T-cell (primary cell): ENCODE data around the gene CACNA1I. TPM values are rescaled to one million over a fixed set of nuclear protein-coding genes. Genes with fewer than 3 reads are reported as not detected.

Experiments used
- ATAC-seq, 4 experiments: fragments of 200-7000 bp in 3 of 4; fragments of 150-1000 bp in 1 of 4; cut with Tn5 transposase; replicated peaks in 1 of 4; 1 replicate in 3 of 4; 2 replicates in 1 of 4; pipeline ENCODE4 v1.10.0; 2021; ENCODE audit warnings: moderate library complexity in 3 of 4, mild to moderate bottlenecking in 2 of 4, moderate number of reproducible peaks in 1 of 4
- CTCF ChIA-PET, 2 donors: fragments of 300-600 bp; sonication (Branson Sonifier 250); formaldehyde crosslinking; loops; one replicate each; lab custom pipeline; 2022; ENCODE audit warnings: antibody characterized with exemption in 2 of 2; lab: Charles Lee
- POLR2A ChIA-PET, 2 donors: fragments of 300-600 bp; sonication (Branson Sonifier 250); formaldehyde crosslinking; loops; one replicate each; lab custom pipeline; 2022; ENCODE audit warnings: antibody characterized with exemption in 2 of 2; lab: Charles Lee
- DNase-seq, 35 experiments: peaks; one replicate each; pipeline versions ENCODE4 v3.0.0 to v3.0.0-alpha.2; 2013 to 2023
- H3K27ac ChIP-seq: one replicate; pipeline ENCODE4 v1.5.1; 2013; ENCODE audit warnings: low read length
- H3K27me3 ChIP-seq, 2 experiments: replicated peaks in 1 of 2; 1 replicate in 1 of 2; 2 replicates in 1 of 2; pipeline versions ENCODE4 v1.6.1 to v1.7.0; 2013; ENCODE audit warnings: low read length in 1 of 2, mixed read lengths in 1 of 2; ENCODE audit not compliant: control insufficient read depth in 2 of 2, insufficient read depth in 2 of 2; ENCODE audit errors: extremely low read depth in 1 of 2
- H3K36me3 ChIP-seq, 2 donors: 1 replicate in 1 of 2; 2 replicates in 1 of 2; pipeline versions ENCODE4 v1.6.1 to v1.7.0; 2013; ENCODE audit warnings: low read length in 1 of 2; ENCODE audit not compliant: control insufficient read depth in 2 of 2, insufficient read depth in 1 of 2; ENCODE audit errors: extremely low read depth in 1 of 2
- H3K4me1 ChIP-seq, 2 experiments: 1 replicate in 1 of 2; 2 replicates in 1 of 2; pipeline versions ENCODE4 v1.6.1 to v1.7.0; 2013; ENCODE audit warnings: low read length in 2 of 2, mixed read lengths in 1 of 2; ENCODE audit not compliant: insufficient read depth in 2 of 2, control insufficient read depth in 1 of 2; ENCODE audit errors: extremely low read depth in 1 of 2
- H3K4me3 ChIP-seq, 2 donors: 1 replicate in 1 of 2; 2 replicates in 1 of 2; pipeline versions ENCODE4 v1.5.1 to v1.7.0; 2013; ENCODE audit warnings: mild to moderate bottlenecking in 2 of 2, low read length in 1 of 2, moderate library complexity in 1 of 2; ENCODE audit not compliant: control insufficient read depth in 1 of 2; ENCODE audit errors: extremely low read depth in 1 of 2
- H3K9me3 ChIP-seq: 2 replicates; pipeline ENCODE4 v1.7.0; 2013
- H3K27ac Mint-ChIP-seq, 2 donors: one replicate each; pipeline ENCODE4 v1.8.0; 2020 to 2021; ENCODE audit warnings: mild to moderate bottlenecking in 2 of 2, mixed read lengths in 2 of 2
- H3K27me3 Mint-ChIP-seq, 2 donors: one replicate each; pipeline ENCODE4 v1.8.0; 2021 to 2022; ENCODE audit warnings: mixed read lengths in 2 of 2
- H3K36me3 Mint-ChIP-seq: one replicate; pipeline ENCODE4 v1.8.0; 2021; ENCODE audit warnings: mixed read lengths
- H3K4me1 Mint-ChIP-seq, 3 donors: one replicate each; pipeline ENCODE4 v1.8.0; 2020 to 2022; ENCODE audit warnings: mixed read lengths in 3 of 3, mild to moderate bottlenecking in 1 of 3
- H3K4me3 Mint-ChIP-seq, 3 donors: one replicate each; pipeline ENCODE4 v1.8.0; 2020 to 2022; ENCODE audit warnings: mild to moderate bottlenecking in 3 of 3, mixed read lengths in 3 of 3, moderate library complexity in 3 of 3
- H3K9me3 Mint-ChIP-seq, 3 donors: one replicate each; pipeline ENCODE4 v1.8.0; 2020 to 2022; ENCODE audit warnings: mixed read lengths in 3 of 3
- WGBS: methylation state at CpG from one replicate; pipeline ENCODE4 v1.1.5; 2013; ENCODE audit warnings: missing lambda C conversion rate; ENCODE audit not compliant: insufficient coverage; 5-methylcytosine and 5-hydroxymethylcytosine counted together
- total RNA-seq, 35 experiments: library from RNA in 6 of 35; stranded (reverse) in 6 of 35; fragments of 120-200 nt in 1 of 35; gene quantifications; one replicate each; pipeline versions ENCODE4 v1.2.1 to v1.2.4 and lab custom pipeline; 2013 to 2026

The CACNA1I gene
- total RNA-seq, 5 donors from 2014 or later (not counting 1 experiment from before 2014, with no cell fraction given) = 16.1 to 32.9 (median 28.8) TPM

- ATAC-seq = no peak
- Mint-ChIP-seq H3K27ac (peak overlapping the region; percentile 82 to 91), H3K27me3 (peaks cover 0 to 2% of the 10 kb centered on the region in 2 donors), H3K36me3 (peaks cover 39% of the 10 kb centered on the region), H3K4me1 (peaks cover 82 to 85% (median 82%) of the 10 kb centered on the region in 3 donors), H3K4me3 (peak overlapping the region in 1 of 3 donors; percentile 66), H3K9me3 (no peaks in the 10 kb centered on the region)
- ChIA-PET CTCF (interaction anchor here (1.1 to 1.5 kb wide), 3 partner anchors 28 to 31 kb away, joined by 3 read pairs; no protein-coding TSS in a partner anchor), POLR2A (interaction anchor here in 1 of 2 donors (0.7 kb wide), 1 partner anchor 1752 kb away, joined by 3 read pairs; no protein-coding TSS in a partner anchor)
- Histone ChIP-seq H3K27ac (peak overlapping the region; percentile 13), H3K9me3 (no peaks in the 10 kb centered on the region), H3K27me3 (no peaks in the 10 kb centered on the region), H3K4me1 (peaks cover 36 to 88% of the 10 kb centered on the region in 2 experiments), H3K36me3 (peaks cover 17 to 69% of the 10 kb centered on the region in 2 donors), H3K4me3 (no peak overlapping the region)
- 93% methylated on average over 9 of the region's 10 CpGs for WGBS
- no peak for DNase-seq
Observed at GRCh38 chr22:39524753-39525657, 45.5 kb upstream of the CACNA1I start.

- Mint-ChIP-seq H3K27me3 (no peaks in the 10 kb centered on the region), H3K4me1 (peaks cover 86% of the 10 kb centered on the region in 3 donors), H3K9me3 (no peaks in the 10 kb centered on the region), H3K4me3 (peak overlapping the region in 1 of 3 donors; percentile 66), H3K36me3 (peaks cover 41% of the 10 kb centered on the region), H3K27ac (peak overlapping the region; percentile 82 to 91)
- ChIA-PET POLR2A (interaction anchor here in 1 of 2 donors (0.7 kb wide), 1 partner anchor 1752 kb away, joined by 3 read pairs; no protein-coding TSS in a partner anchor), CTCF (interaction anchor here in 1 of 2 donors (1.1 kb wide), 1 partner anchor 32 kb away, joined by 3 read pairs; no protein-coding TSS in a partner anchor)
- Histone ChIP-seq H3K4me3 (no peak overlapping the region), H3K27ac (no peak overlapping the region), H3K36me3 (peaks cover 17 to 72% of the 10 kb centered on the region in 2 donors), H3K27me3 (no peaks in the 10 kb centered on the region), H3K4me1 (peaks cover 38 to 94% of the 10 kb centered on the region in 2 experiments), H3K9me3 (no peaks in the 10 kb centered on the region)
- WGBS = 92% methylated on average over 3 of the region's 4 CpGs
- DNase-seq = no peak
- no peak for ATAC-seq
Observed at GRCh38 chr22:39525658-39525975, 44.9 kb upstream of the CACNA1I start.

- Mint-ChIP-seq H3K36me3 (peaks cover 35% of the 10 kb centered on the region), H3K9me3 (no peaks in the 10 kb centered on the region), H3K4me3 (peak overlapping the region in 2 of 3 donors; percentile 13 to 97), H3K27me3 (no peaks in the 10 kb centered on the region), H3K4me1 (peaks cover 91% of the 10 kb centered on the region in 3 donors), H3K27ac (peak overlapping the region; percentile 85 to 92)
- peaks cover 17 to 70% of the 10 kb centered on the region in 2 donors for H3K36me3 ChIP-seq
- POLR2A ChIA-PET = interaction anchor here in 1 of 2 donors (0.6 kb wide), 1 partner anchor 9 kb away, joined by 5 read pairs; no protein-coding TSS in a partner anchor
- H3K4me3 ChIP-seq = no peak overlapping the region
- WGBS = 26% methylated on average over 3 of the region's 4 CpGs
- ATAC-seq = peak; percentile 16 to 28 (median 18)
- CTCF ChIA-PET = interaction anchor here in 1 of 2 donors (0.5 kb wide), 1 partner anchor 181 kb away, joined by 3 read pairs; no protein-coding TSS in a partner anchor
- H3K27me3 ChIP-seq = no peaks in the 10 kb centered on the region
- peak overlapping the region; percentile 40 for H3K27ac ChIP-seq
- peak in 4 of 35 experiments; percentile 17 to 53 (median 28) for DNase-seq
- H3K9me3 ChIP-seq = no peaks in the 10 kb centered on the region
- H3K4me1 ChIP-seq = peaks cover 45 to 98% of the 10 kb centered on the region in 2 experiments
Observed at GRCh38 chr22:39526736-39527171, 43.8 kb upstream of the CACNA1I start.

GRCh38 chr22:39527481-39527961, 43.0 kb upstream of the CACNA1I start:
- H3K9me3 ChIP-seq = no peaks in the 10 kb centered on the region
- Mint-ChIP-seq H3K27ac (peak overlapping the region; percentile 85 to 92), H3K4me3 (peak overlapping the region in 2 of 3 donors; percentile 5 to 97), H3K9me3 (no peaks in the 10 kb centered on the region), H3K27me3 (no peaks in the 10 kb centered on the region), H3K36me3 (peaks cover 30% of the 10 kb centered on the region), H3K4me1 (peaks cover 88 to 91% (median 88%) of the 10 kb centered on the region in 3 donors)
- H3K27ac ChIP-seq = peak overlapping the region; percentile 40
- H3K36me3 ChIP-seq = peaks cover 17 to 62% of the 10 kb centered on the region in 2 donors
- H3K4me3 ChIP-seq = no peak overlapping the region
- H3K4me1 ChIP-seq = peaks cover 44 to 97% of the 10 kb centered on the region in 2 experiments
- H3K27me3 ChIP-seq = no peaks in the 10 kb centered on the region
- POLR2A ChIA-PET = interaction anchor here in 1 of 2 donors (0.6 kb wide), 1 partner anchor 583 kb away, joined by 3 read pairs; no protein-coding TSS in a partner anchor
- CTCF ChIA-PET = no interaction called here
- peak in 1 of 35 experiments; percentile 11 for DNase-seq
- WGBS = 78% methylated on average over 4 of the region's 6 CpGs
- no peak for ATAC-seq

- Mint-ChIP-seq H3K27me3 (no peaks in the 10 kb centered on the region), H3K36me3 (peaks cover 27% of the 10 kb centered on the region), H3K27ac (peak overlapping the region; percentile 84 to 92), H3K4me3 (peak overlapping the region in 2 of 3 donors; percentile 28 to 97), H3K4me1 (peaks cover 85 to 86% (median 85%) of the 10 kb centered on the region in 3 donors), H3K9me3 (no peaks in the 10 kb centered on the region)
- Histone ChIP-seq H3K4me1 (peaks cover 38 to 91% of the 10 kb centered on the region in 2 experiments), H3K4me3 (no peak overlapping the region), H3K27ac (peak overlapping the region; percentile 40), H3K9me3 (no peaks in the 10 kb centered on the region), H3K36me3 (peaks cover 15 to 56% of the 10 kb centered on the region in 2 donors), H3K27me3 (no peaks in the 10 kb centered on the region)
- WGBS = 81% methylated on average over 6 of the region's 12 CpGs
- POLR2A ChIA-PET = interaction anchor here in 1 of 2 donors (0.6 to 1.5 kb wide), 3 partner anchors 8 to 1339 kb away, joined by 3 to 19 read pairs (median 4); partner anchors contain the start of genes ATF4 and RPL3
- CTCF ChIA-PET = interaction anchor here (0.5 to 2.7 kb wide), 10 partner anchors 12 to 527 kb away, joined by 3 to 27 read pairs (median 6); partner anchors contain the start of gene TAB1 (in 1 of the 2)
- ATAC-seq = no peak
- DNase-seq = peak in 1 of 35 experiments; percentile 21
Observed at GRCh38 chr22:39528080-39528661, 42.4 kb upstream of the CACNA1I start.
